ENCODE results near the gene FPR1.
"Not testable (repeated sequence)": the region's sequence is repeated elsewhere in the genome, so short reads cannot be mapped to it uniquely, and the experiment has no call there.

Gene FPR1

DNA sequence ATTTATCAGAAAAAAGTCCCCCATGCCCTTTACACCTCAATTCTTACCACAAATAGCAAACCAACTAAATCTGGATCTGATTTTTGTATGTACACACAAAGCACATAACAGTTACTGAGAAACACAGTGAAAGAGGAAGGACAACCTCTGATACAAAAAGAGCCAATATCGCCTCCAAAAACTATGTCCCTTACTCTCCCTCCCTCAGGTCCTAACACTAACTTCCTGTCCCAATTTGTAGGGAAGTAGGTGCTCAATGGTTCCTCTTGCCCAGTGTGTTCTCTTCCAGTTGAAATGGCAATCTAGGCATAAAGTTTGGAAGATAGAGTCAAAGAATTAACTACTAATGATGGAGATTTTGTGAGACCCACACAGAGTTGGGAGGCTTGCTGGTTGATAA lies 27.5 kb upstream of the FPR1 start:
- DNase-seq: no peak

DNA sequence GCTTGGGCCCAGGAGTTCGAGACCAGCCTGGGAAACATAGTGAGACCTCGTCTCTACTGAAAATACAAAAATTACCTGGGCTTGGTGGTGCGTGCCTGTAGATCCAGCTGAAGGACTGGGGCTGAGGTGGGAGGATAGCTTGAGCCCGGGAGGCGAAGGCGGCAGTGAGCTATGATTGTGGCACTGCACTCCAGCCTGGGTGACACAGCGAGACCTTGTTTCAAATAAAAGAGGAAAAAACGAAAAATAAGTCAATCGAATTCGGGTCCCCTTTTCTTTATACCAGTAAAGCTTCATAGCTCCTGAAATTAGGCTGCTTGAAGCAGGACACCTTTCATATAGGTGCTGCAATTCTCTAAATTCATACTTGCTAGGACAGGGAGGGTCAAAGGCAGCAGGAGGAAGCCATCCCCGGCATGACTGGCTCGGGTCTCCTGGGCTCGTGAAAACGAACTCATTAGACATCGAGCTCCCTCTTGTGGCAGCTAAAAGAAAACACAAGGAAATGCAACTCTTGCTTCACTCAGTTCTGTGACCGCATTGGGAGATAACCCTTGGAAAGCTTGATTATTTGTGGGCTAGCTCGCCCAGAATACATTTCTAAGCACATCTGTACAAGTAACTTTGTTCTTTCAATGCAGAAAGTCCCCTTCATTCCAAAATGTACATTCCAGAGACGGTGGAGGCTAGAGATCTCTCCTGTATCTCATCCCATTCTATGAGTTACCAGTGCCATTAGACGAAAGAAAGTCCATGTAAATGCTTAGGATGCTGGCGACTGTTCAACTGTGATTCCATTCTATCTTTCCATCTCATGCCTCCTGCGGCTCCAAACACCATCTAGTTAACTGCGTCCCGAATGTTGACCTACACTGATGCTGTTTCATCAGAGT lies 26.1 kb upstream of the FPR1 start:
- DNase-seq: peak; percentile 77

DNA sequence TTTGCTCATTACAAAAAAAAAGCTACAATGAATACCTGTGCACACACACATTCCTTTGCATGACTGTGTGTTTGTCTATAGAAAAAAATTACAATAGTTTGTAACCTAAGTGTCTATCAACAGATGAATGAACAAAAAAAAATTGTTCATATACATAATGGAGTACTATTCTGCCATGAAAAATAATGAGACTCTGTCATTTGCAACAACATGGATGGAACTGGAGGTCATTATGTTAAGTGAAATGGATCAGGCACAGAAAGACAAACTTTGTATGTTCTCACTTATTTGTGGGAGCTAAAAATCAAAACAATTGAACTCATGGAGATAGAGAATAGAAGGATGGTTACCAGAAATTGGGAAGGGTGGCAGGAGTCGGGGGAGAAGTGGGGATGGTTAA lies 24.9 kb upstream of the FPR1 start:
- not testable (repeated sequence) for DNase-seq

DNA sequence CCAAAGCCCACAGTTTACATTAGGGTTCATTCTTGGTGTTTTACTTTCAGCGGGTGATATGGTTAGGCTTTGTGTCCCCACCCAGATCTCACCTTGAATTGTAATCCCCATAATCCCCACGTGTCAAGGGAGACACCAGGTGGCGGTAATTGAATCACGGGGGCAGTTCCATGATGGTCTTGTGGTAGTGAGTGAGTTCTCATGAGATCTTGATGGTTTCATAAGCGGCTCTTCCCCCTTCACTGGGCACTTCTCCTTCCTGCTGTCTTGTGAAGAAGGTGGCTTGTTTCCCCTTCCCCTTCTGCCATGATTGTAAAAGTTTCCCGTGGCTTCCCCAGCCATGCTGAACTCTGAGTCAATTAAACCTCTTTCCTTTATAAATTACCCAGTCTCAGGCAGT lies 21.3 kb upstream of the FPR1 start:
- no peak for DNase-seq

DNA sequence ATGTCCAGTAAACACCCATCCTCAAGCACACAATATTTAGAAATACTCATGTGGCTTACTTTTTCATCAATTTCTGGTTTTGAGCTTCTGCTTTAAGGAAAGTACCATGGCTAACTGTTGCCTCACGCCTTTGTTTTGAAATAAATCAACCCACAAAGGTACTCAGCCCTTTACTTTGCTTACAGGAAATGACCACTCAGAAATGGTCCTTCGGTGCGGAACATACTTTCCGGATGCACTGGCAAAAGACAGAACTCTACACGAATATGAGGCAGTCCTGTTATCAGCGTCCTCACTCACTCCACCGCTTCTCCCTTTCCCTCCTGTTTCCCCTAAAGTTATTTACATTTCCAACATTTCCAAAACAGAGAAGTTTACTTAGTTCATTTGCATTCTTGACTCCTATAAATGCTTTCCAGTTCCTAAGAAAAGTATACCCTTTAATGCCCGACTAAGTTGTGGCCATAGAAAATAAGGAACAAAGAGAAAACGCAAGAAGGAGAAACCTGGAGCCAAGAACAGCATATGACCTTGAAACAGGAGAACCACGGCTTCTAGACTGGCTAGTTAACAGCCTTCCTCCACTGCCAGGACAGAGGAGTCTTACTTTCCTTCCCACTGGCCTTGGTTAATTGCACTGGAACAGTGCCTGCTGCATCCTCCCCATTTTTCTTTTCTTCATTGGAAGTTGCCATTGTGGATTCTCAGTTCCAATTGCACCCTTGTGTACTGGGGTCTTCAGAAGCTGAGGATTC lies 19.9 kb upstream of the FPR1 start:
- no peak for DNase-seq

DNA sequence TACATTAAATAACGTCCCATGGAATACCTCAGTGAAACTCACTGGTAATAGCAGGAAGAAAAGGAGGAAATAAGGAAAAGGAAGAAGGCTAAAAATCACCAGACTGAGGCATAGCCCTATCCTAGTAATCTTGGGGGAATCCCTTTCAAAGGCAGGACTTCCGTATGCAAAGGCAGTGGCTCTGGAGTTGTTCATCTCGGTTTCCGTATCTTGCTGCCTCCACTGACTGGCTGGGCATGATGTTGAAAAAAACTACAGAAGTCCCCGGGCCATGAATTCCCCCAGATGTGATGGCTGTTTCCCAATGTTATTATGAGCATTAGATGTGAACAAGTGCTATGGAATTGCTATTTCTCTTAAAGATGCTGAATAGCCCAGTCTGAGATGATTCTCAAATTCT lies 14.8 kb upstream of the FPR1 start:
- no peak for DNase-seq

DNA sequence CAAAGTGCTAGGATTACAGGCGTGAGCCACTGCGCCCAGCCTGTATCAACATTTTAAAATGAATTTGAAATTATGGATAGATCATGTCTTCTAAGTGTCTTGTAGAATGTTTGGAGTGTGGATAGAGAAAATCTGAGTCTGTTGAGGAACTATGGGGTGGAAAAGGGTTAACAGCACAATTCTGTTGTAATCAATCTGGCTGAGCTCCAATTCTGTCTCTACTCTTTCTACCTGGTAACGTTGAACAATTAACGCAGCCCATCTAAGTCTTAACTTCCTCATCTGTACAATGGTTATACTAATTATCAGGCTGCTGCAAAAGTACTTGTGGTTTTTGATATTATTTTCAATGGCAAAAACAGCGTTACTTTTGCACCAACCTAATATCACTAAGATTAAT lies 13.4 kb upstream of the FPR1 start:
- no peak for DNase-seq

DNA sequence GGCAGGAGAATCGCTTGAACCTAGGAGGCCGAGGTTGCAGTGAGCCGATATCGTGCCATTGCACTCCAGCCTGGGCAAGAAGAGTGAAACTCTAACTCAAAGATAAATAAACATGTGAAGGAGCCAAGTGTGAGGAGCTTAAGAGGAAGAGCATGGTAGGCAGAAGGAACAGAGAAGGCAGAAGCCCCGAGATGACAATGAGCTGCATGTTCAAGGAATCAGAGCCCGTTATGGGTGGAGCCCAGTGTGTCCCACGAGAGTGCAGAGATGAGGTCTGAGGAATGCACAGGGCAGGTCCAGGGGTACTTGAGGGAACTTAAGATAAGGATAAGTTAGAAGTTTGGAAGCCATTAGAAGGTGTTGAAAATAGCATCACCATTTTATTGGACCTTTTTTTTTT lies 10.0 kb upstream of the FPR1 start:
- DNase-seq: no peak

DNA sequence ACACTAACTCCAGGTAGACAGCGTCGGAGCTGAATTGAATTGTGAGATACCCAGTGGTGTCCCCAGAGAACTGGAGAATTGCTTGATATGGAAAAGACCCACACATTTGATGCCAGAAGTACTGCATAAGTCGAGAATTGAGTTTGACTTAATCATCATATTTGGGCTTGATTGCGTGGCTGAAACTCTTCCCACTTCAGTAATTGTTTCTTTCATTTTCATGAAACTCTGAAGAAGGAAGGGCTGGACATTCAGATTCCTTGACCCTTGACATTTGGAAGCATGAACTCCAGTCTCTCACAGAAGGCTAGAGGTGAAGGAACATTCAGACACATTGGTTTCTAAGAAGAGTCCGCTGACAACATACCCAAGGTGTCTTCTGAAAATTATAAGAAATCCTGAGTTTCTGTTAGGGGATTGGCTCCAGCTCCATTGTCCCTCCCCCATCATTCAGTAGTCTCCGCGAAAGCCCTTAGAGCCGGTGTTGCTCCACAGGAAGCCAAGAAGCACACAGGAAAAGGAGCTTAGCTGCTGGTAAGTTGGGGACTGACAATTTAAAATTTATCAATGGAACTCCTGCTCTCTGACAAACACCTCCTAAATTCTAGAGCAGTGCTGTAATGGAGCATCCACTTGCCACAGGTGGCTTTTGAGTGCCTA lies 9.1 kb upstream of the FPR1 start, which contains the start of gene FPR2:
Gene FPR2 (plus strand): TSS at position 484 of the 660 bp plus-strand sequence. CDS start 7,479 bp downstream, outside the sequence.
- no peak for DNase-seq

DNA sequence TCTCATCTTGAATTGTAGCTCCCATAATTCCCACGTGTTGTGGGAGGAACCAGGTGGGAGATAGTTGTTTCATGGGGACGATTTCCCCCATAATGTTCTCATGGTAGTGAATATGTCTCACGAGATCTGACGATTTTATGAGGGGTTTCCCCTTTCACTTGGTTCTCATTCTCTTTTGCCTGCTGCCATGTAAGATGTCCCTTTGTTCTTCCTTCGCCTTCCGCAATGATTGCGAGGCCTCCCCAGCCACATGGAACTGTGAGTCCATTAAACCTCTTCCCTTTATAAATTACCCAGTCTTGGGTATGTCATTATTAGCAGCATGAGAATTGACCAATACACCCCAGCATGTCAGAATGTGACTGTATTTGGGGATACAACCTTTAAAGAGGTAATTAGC lies 3.9 kb upstream of the FPR1 start:
- DNase-seq: no peak

DNA sequence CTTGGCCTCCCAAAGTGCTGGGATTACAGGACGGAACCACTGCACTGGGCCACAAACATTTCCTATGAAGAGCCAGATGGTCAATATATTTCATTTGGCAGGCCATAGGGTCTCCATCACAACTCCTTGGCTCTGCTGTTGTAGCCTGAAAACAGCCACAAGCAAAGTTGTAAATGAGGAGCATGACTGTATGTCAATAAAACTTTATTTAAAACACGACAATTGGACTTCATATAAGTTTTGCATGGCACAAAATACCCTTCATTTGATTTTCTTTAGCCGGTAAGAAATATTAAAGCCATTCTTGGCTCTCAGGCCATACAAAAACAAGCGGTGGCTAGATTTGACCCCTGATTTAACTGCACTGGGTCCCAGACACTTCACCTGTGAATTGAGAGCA lies 3.1 kb upstream of the FPR1 start:
- no peak for DNase-seq

DNA sequence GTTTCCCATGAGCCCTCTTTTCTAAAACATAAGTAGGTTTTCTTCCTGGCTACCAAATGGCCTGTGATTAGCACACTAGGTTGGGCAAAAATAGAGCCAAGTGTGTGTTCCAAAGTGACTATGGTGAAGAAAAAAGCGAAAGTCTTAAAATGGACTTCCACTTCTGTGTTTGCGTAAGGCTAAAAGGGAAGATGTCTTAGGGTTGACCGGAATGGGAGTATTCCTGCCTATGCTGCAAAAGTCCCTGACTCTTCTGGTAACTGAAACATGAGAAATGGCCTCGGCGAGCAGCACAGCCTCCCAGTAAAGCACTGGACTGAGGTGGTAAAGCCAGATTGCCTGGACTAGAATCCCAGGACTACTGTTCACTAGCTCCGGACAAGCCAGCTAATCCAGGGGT lies 2.4 kb upstream of the FPR1 start:
- DNase-seq: no peak

DNA sequence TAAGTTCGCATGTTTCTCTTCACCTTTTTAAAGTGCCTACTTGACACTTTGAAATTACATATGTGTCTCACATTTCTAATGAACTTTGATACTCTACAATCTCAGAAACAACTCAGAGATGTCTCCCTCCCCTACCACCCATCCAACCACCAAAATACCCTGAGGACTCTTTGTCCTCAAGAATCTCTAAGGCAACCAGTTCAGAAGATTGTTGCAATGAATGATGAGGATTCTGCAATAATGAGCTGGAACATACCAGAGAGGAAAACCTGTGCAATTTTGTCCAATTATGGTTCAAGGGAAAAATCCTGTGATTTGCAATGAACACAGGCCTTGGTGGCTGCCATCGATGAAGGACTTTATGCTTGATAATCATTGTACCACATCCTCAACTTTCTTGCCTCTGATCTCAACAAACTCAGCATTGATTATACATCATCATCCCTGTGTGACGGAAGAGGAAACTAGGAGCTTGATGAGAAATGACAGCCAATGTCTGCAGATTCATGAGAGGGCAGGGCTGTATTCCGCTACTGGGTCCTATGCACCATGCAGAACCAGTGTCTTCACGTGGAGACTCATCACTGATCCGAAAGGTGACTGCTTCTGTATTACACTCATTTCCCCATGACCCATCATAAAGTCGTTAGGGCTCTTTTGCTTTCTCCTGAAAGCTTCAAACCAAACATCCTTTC lies 1.1 kb downstream of the FPR1 start:
- DNase-seq: no peak

DNA sequence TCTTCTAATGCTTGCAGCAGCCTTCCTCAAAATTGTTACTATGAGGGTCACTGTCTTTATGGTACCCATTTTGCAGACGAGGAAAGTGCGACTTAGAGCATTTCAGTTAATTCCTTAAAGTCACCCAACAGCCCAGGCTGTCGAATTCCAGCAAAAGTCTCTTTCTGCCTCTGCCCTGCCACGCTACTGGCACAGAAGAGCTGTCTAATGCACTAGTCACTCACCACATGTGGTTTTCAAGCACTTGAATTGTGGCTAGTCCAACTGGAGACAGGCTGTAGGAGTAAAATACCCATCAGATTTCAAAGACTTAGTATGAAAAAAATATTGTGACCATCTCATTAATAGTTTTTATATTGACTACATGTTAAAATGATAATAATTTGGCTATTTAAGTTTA lies 1.7 kb downstream of the FPR1 start:
- no peak for DNase-seq

DNA sequence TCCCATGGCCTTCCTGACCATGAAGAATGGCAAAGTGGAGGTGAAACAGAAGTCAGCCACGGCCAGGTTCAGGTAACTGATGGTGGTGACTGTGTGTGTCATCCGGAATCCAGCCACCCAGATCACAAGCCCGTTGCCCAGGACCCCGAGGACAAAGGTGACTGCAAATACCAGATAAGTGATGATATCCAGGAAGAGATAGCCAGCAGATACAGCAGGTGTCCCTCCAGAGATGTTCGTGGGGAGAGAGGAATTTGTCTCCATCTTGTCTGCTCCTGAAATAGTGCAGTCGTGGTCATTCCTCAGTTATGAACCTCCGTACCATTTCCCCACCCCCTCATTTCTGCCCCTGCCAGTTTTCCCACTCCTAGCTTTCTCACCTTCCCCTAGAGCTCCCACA lies 4.9 kb downstream of the FPR1 start:
- no peak for DNase-seq

DNA sequence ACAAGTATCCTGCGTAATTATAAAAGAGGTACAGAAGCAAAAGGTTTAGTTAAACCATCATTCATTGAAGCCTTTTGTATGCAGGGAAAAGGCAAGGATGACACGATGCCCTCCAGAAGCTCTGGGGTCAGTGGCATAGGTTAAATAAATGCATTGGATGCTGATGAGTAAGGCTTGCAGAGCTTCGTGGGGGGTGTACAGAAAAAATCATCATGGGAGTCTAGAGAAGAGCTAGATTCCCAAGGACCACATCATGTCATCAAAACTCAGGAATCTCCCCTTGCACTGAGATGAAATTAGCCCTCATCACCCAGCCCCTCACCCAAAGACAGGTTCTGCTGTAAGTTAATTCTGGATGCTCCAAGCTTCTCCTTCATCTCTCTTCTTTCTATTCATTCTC lies 8.3 kb downstream of the FPR1 start:
- no peak for DNase-seq

DNA sequence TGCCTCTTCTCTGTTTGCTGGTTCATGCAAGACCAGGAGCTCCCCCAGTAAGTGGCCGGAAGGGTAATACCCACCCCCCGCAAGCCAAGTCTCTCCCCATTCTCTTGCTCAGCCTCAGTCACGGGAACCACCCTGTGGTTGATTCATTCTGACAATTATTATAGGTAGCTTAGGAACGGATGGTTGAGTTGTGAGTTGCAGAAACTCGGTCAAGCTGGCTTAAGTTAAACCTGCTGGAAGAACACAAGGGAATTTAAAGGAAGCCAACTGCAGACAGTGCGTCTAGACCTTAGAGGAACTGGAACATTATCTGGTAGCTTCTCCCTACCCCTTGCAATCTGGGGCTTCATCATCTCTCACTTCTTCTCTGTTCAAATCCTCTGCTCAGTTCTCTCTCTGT lies 8.9 kb downstream of the FPR1 start:
- no peak for DNase-seq

DNA sequence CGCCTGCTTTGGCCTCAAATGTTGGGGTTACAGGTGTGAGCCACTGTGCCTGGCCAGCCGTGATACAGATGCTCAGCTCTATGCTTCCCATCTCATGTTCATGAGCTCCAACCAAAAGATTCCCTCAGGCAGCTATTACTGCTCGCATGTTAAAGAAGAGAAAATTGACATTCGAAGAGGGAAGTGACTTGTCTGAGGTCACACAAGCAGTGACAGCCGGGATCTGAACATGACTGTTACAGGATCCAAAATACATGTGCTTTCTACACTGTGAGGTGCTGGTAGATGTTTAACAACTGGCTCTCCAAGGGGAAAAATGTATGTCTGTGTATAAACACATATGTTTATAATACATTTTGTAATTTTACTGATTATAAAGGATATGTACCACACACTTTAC lies 11.3 kb downstream of the FPR1 start:
- no peak for DNase-seq

DNA sequence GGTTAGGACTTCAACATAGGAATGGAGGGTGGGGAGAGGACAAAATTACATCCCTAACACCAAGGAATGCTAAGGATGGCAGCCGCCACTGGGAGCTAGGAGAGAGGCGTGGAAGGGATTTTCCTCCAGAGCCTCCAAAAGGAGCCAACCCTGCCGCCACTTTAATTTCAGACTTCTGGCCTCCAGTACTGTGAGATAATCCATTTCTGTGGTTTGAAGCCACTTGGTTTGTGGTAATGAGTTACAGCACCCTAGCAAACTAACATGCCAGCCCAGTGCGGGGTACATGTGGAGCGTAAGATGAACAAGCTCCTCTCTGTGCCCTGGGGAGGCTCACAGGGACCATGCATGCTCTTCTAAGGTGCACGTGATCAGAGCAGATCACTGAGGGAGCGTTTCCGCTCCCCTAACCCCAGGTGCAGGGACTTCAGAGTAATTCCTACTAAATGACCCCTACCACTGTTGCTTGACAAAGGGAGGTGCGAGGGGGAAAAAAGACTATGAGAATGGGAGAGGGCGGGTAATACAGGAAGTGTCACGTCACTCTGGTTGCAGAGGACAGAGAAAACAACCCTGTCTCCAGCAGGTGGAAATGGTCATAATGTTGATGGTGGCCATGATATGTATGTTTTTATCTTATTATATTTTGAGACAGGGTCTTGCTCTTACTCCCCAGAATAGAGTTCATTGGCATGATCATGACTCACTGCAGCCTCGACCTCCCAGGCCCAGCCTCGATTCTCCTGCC lies 12.0 kb downstream of the FPR1 start:
- DNase-seq: no peak

DNA sequence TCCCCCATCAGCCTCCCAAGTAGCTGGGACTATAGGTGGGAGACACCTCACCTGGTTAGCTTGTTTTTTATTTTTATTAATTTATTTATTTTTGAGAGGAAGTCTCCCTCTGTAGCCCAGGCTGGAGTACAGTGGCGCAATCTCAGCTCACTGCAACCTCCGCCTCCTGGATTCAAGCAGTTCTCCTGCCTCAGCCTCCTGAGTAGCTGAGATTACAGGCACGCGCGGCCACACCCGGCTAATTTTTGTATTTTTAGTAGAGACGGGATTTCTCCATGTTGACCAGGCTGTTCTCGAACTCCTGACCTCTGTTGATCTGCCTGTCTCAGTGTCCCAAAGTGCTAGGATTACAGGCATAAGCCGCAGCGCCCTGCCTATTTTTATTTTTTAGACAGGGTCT lies 13.2 kb downstream of the FPR1 start:
- not testable (repeated sequence) for DNase-seq

DNA sequence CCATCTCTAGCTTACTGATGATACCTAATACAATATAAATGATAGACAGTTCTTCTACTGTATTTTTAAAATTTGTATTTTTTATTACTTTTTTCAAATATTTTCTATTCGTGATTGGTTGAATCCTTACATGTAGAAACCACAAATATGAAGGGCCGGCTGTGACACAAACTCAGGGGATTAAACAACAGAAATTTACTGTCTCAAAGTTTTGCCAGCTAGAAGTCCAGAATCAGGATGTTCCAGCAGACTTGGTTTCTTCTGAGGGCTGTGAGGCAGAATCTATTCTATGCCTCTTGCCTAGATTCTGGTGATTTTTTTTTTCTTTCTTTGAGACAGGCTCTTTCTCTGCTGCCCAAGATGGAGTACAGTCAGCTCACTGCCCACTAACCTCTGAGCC lies 13.8 kb downstream of the FPR1 start:
- no peak for DNase-seq

DNA sequence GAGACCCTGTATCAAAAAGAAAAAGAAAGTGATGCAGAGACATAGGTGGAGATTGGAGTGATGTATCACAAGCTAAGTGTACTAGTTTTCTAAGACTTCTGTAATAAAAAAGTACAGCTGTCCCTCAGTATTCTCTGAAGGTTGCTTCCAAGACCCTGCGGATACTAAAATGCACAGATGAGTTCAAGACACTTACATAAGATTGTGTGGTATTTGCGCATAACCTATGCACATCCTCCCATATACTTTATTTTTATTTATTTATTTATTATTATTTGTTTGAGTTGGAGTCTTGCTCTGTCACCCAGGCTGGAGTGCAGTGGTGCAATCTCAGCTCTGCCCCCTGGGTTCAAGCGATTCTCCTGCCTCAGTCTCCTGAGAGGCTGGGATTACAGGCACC lies 14.3 kb downstream of the FPR1 start:
- DNase-seq: no peak

Measured in NCI-H146 (cell line).